Smooth muscle cell (in vitro differentiated cells): ENCODE results near the gene AHNAK2. TPM values are rescaled to one million over a fixed set of nuclear protein-coding genes. Genes with fewer than 3 reads are reported as not detected.
A peak's percentile ranks its signal among the peaks of the same experiment; 100 is the strongest.

Experiments used
- DNase-seq: peaks from one replicate; lab custom pipeline; 2025; ENCODE audit not compliant: unreplicated experiment; lab: John Stamatoyannopoulos, UW
- H2AFZ ChIP-seq: fragments of 200-600 bp; sonication (generic); 2 replicates; pipeline ENCODE4 v1.6.0; 2016; ENCODE audit warnings: antibody characterized with exemption, low read depth, mild to moderate bottlenecking
- H3F3A ChIP-seq: fragments of 200-600 bp; sonication (generic); 2 replicates; pipeline ENCODE4 v1.6.0; 2017; ENCODE audit warnings: antibody characterized with exemption, low read depth
- H3K27ac ChIP-seq: fragments of 200-600 bp; sonication (generic); 2 replicates; pipeline ENCODE4 v1.5.1; 2016; ENCODE audit warnings: low read depth, mild to moderate bottlenecking
- H3K27me3 ChIP-seq: fragments of 200-600 bp; sonication (generic); 2 replicates; pipeline ENCODE4 v1.6.1; 2016; ENCODE audit warnings: low read depth, mild to moderate bottlenecking
- H3K36me3 ChIP-seq: fragments of 200-600 bp; sonication (generic); 2 replicates; pipeline ENCODE4 v1.5.1; 2016; ENCODE audit warnings: low read depth
- H3K4me1 ChIP-seq: fragments of 200-600 bp; sonication (generic); 2 replicates; pipeline ENCODE4 v1.5.1; 2016; ENCODE audit warnings: low read depth
- H3K4me2 ChIP-seq: fragments of 200-600 bp; sonication (generic); 2 replicates; pipeline ENCODE4 v1.6.0; 2016; ENCODE audit warnings: mild to moderate bottlenecking
- H3K4me3 ChIP-seq: fragments of 200-600 bp; sonication (generic); 2 replicates; pipeline ENCODE4 v1.5.1; 2016; ENCODE audit warnings: mild to moderate bottlenecking
- H3K79me2 ChIP-seq: fragments of 200-600 bp; sonication (generic); 2 replicates; pipeline ENCODE4 v1.6.0; 2016; ENCODE audit warnings: low read depth, mild to moderate bottlenecking
- H3K9ac ChIP-seq: fragments of 200-600 bp; sonication (generic); 2 replicates; pipeline ENCODE4 v1.6.0; 2016; ENCODE audit warnings: low read depth
- H3K9me3 ChIP-seq: fragments of 200-600 bp; sonication (generic); replicated peaks from 2 replicates; pipeline ENCODE4 v1.5.1; 2016; ENCODE audit warnings: low read depth
- H4K20me1 ChIP-seq: fragments of 200-600 bp; sonication (generic); 2 replicates; pipeline ENCODE4 v1.6.0; 2016; ENCODE audit warnings: low read depth
- CTCF ChIP-seq: fragments of 200-600 bp; sonication (generic); IDR thresholded peaks from 2 replicates; pipeline ENCODE4 v1.5.1; 2017; ENCODE audit warnings: borderline replicate concordance, mild to moderate bottlenecking, antibody characterized with exemption; ENCODE audit not compliant: insufficient read depth, poor library complexity, severe bottlenecking
- WGBS: methylation state at CpG from one replicate; pipeline ENCODE4 v1.1.7; 2016; ENCODE audit warnings: low lambda C conversion rate; 5-methylcytosine and 5-hydroxymethylcytosine counted together
- polyA plus RNA-seq: library from polyadenylated mRNA; unstranded; fragments of >200 nt; fragmentation: Nextera tagmentation; extraction: Ambion mirVana; gene quantifications from 2 replicates; pipeline ENCODE4 v1.2.1, GENCODE V29; 2016
- total RNA-seq: library from RNA; depleted of rRNA; stranded (reverse); fragments of >200 nt; gene quantifications from 2 replicates; pipeline ENCODE4 v1.2.3, GENCODE V29; 2014

Gene AHNAK2
- total and polyA plus RNA-seq, 2 experiments from 2014 or later, result 10.3 to 53.8 TPM

GRCh38 chr14:105020815-105021655, 42.9 kb upstream of the AHNAK2 start, which contains the start of gene CDCA4:
Gene CDCA4, minus strand, starts transcription at chr14:105021083. Its CDS starts 9,154 bp downstream, at chr14:105011929.
- Histone ChIP-seq H3K4me1 (peaks cover 33% of the 10 kb centered on the region), H3K4me2 (peak within 1 kb of the TSS; percentile 100), H3F3A (peaks cover 30% of the 10 kb centered on the region), H3K9me3 (no peaks in the 10 kb centered on the region), H3K9ac (peak within 1 kb of the TSS; percentile 88), H3K36me3 (no peaks in the 10 kb centered on the region), H3K27ac (peak within 1 kb of the TSS; percentile 87), H3K4me3 (peak within 1 kb of the TSS; percentile 90), H3K79me2 (peaks cover 50% of the 10 kb centered on the region), H3K27me3 (no peaks in the 10 kb centered on the region), H4K20me1 (peaks cover 39% of the 10 kb centered on the region), H2AFZ (peak within 1 kb of the TSS; percentile 81)
- no peak for TF ChIP-seq CTCF
- peak; percentile 95 for DNase-seq
- 2% methylated on average over 64 of the region's 115 CpGs for WGBS

- 4% methylated on average over 48 of the region's 75 CpGs for WGBS
- TF ChIP-seq CTCF, result no peak
- no peaks in the 10 kb centered on the region for H3K36me3 ChIP-seq
- peaks cover 48% of the 10 kb centered on the region for H4K20me1 ChIP-seq
- peaks cover 34% of the 10 kb centered on the region for H3K4me1 ChIP-seq
- H3K4me3 ChIP-seq, result peak overlapping the region; percentile 90
- H3K79me2 ChIP-seq, result peaks cover 59% of the 10 kb centered on the region
- H3F3A ChIP-seq, result peaks cover 30% of the 10 kb centered on the region
- H3K9ac ChIP-seq, result peak overlapping the region; percentile 88
- peak; percentile 43 for DNase-seq
- H2AFZ ChIP-seq, result peak overlapping the region; percentile 57
- no peaks in the 10 kb centered on the region for H3K27me3 ChIP-seq
- peak overlapping the region; percentile 81 for H3K27ac ChIP-seq
- no peaks in the 10 kb centered on the region for H3K9me3 ChIP-seq
- H3K4me2 ChIP-seq, result peak overlapping the region; percentile 87
These were observed 42.0 kb upstream of the AHNAK2 start for GRCh38 chr14:105019861-105020814.

GRCh38 chr14:105018414-105018813, 40.2 kb upstream of the AHNAK2 start:
- H3K27ac ChIP-seq, result no peak overlapping the region
- H3K4me2 ChIP-seq, result peak overlapping the region; percentile 33
- TF ChIP-seq CTCF, result no peak
- no peak for DNase-seq
- H3K9ac ChIP-seq, result no peak overlapping the region
- no peaks in the 10 kb centered on the region for H3K9me3 ChIP-seq
- H3K27me3 ChIP-seq, result no peaks in the 10 kb centered on the region
- WGBS, result 87% methylated on average over 4 of the region's 4 CpGs
- no peaks in the 10 kb centered on the region for H3K36me3 ChIP-seq
- H2AFZ ChIP-seq, result no peak overlapping the region
- no peak overlapping the region for H3K4me3 ChIP-seq
- H3K4me1 ChIP-seq, result peaks cover 34% of the 10 kb centered on the region
- peaks cover 76% of the 10 kb centered on the region for H3K79me2 ChIP-seq
- H4K20me1 ChIP-seq, result peaks cover 65% of the 10 kb centered on the region
- H3F3A ChIP-seq, result peaks cover 19% of the 10 kb centered on the region
